Progenitor cell of endocrine pancreas (in vitro differentiated cells): ENCODE measurements around the gene TRIM28. TPM values are rescaled to one million over a fixed set of nuclear protein-coding genes. Genes with fewer than 3 reads are reported as not detected.
"Not testable (repeated sequence)": the region's sequence is repeated elsewhere in the genome, so short reads cannot be mapped to it uniquely, and the experiment has no call there.

Experiments
- DNase-seq: peaks from one replicate; pipeline ENCODE4 v3.0.0; 2021; ENCODE audit warnings: low spot score; ENCODE audit not compliant: unreplicated experiment
- H3K27ac Mint-ChIP-seq: 2 replicates; pipeline ENCODE4 v1.8.0; 2021; ENCODE audit warnings: mild to moderate bottlenecking, moderate library complexity, mixed read lengths
- H3K27me3 Mint-ChIP-seq: 2 replicates; pipeline ENCODE4 v1.8.0; 2021; ENCODE audit warnings: mixed read lengths
- H3K36me3 Mint-ChIP-seq: 2 replicates; pipeline ENCODE4 v1.8.0; 2022; ENCODE audit warnings: mixed read lengths; ENCODE audit not compliant: insufficient read depth
- H3K4me1 Mint-ChIP-seq: 2 replicates; pipeline ENCODE4 v1.8.0; 2021; ENCODE audit warnings: low read depth, mixed read lengths
- H3K4me3 Mint-ChIP-seq: 2 replicates; pipeline ENCODE4 v1.8.0; 2021; ENCODE audit warnings: low read depth, mild to moderate bottlenecking, moderate library complexity, mixed read lengths
- H3K9me3 Mint-ChIP-seq: 2 replicates; pipeline ENCODE4 v1.8.0; 2021; ENCODE audit warnings: low read depth, mixed read lengths
- CTCF ChIP-seq: fragments of 200-600 bp; sonication (generic); IDR thresholded peaks from one replicate; pipeline ENCODE4 v1.5.0; 2021; ENCODE audit warnings: antibody characterized with exemption, mild to moderate bottlenecking; ENCODE audit not compliant: unreplicated experiment
- total RNA-seq: library from RNA; stranded (reverse); gene quantifications from 2 replicates; pipeline ENCODE4 v1.2.1, GENCODE V29; 2021

The TRIM28 gene
- total RNA-seq, 1 donor from 2014 or later: 699 TPM

GRCh38 chr19:58500242-58500641 is 43.6 kb upstream of the TRIM28 start:
- DNase-seq: no peak
- Mint-ChIP-seq H3K9me3 (peaks cover 8% of the 10 kb centered on the region), H3K4me3 (peak overlapping the region; percentile 88), H3K36me3 (peaks cover 3% of the 10 kb centered on the region), H3K27me3 (no peaks in the 10 kb centered on the region), H3K27ac (no peak overlapping the region), H3K4me1 (peaks cover 8% of the 10 kb centered on the region)
- no peak for TF ChIP-seq CTCF

- H3K4me3 Mint-ChIP-seq, H3K27ac Mint-ChIP-seq, H3K27me3 Mint-ChIP-seq, H3K4me1 Mint-ChIP-seq, H3K9me3 Mint-ChIP-seq, H3K36me3 Mint-ChIP-seq, DNase-seq: not testable (repeated sequence)
These were observed 36.2 kb upstream of the TRIM28 start for GRCh38 chr19:58507602-58508223.

- no peaks in the 10 kb centered on the region for H3K27me3 Mint-ChIP-seq
- no peak for DNase-seq
- no peak for TF ChIP-seq CTCF
- H3K36me3 Mint-ChIP-seq: peaks cover 3% of the 10 kb centered on the region
- no peak overlapping the region for H3K4me3 Mint-ChIP-seq
- no peak overlapping the region for H3K27ac Mint-ChIP-seq
- peaks cover 4% of the 10 kb centered on the region for H3K4me1 Mint-ChIP-seq
- peaks cover 5% of the 10 kb centered on the region for H3K9me3 Mint-ChIP-seq
These were observed 34.2 kb upstream of the TRIM28 start for GRCh38 chr19:58509731-58510083.

GRCh38 chr19:58510084-58510862 is 33.6 kb upstream of the TRIM28 start:
- Mint-ChIP-seq H3K27me3 (no peaks in the 10 kb centered on the region), H3K9me3 (peaks cover 5% of the 10 kb centered on the region), H3K4me3 (no peak overlapping the region), H3K27ac (no peak overlapping the region), H3K4me1 (peaks cover 6% of the 10 kb centered on the region), H3K36me3 (peaks cover 3% of the 10 kb centered on the region)
- no peak for DNase-seq
- no peak for TF ChIP-seq CTCF

GRCh38 chr19:58511353-58512208 is 32.3 kb upstream of the TRIM28 start, which contains the start of gene SLC27A5:
TSS of gene SLC27A5 (minus strand) at chr19:58511992. CDS start at chr19:58511955, 37 bp downstream.
- H3K4me1 Mint-ChIP-seq: peaks cover 11% of the 10 kb centered on the region
- no peak within 1 kb of the TSS for H3K4me3 Mint-ChIP-seq
- no peaks in the 10 kb centered on the region for H3K27me3 Mint-ChIP-seq
- H3K36me3 Mint-ChIP-seq: peaks cover 6% of the 10 kb centered on the region
- no peak for DNase-seq
- TF ChIP-seq CTCF: no peak
- H3K27ac Mint-ChIP-seq: no peak within 1 kb of the TSS
- peaks cover 5% of the 10 kb centered on the region for H3K9me3 Mint-ChIP-seq
